CD4-positive, alpha-beta T cell treated with Interleukin-15 for 1 hour (primary cell): ENCODE results near the gene KRT75.

Source experiments
- DNase-seq: peaks from one replicate; pipeline ENCODE4 v3.0.0-alpha.2; 2020

Gene KRT75

DNA sequence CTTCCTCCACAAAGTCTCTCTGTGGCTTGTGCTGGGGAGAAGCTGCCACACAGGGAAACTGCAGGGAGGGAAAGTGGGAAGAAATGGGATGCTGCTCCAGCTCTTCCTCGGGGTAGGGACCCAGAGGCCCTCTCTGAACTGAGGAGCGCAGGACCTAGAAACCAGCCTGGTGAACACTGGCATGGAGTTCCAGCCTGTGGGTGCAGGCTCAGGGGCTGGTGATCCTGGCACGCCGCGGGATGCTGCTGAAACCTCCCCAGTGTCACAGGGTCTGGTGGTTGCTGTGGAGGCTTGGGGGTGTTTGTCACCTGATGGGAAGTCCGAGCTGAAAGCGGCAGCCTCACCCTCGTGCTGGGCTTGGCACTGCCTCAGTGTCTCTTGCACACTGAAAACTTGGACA, 5.2 kb upstream of the KRT75 start:
- DNase-seq: no peak

DNA sequence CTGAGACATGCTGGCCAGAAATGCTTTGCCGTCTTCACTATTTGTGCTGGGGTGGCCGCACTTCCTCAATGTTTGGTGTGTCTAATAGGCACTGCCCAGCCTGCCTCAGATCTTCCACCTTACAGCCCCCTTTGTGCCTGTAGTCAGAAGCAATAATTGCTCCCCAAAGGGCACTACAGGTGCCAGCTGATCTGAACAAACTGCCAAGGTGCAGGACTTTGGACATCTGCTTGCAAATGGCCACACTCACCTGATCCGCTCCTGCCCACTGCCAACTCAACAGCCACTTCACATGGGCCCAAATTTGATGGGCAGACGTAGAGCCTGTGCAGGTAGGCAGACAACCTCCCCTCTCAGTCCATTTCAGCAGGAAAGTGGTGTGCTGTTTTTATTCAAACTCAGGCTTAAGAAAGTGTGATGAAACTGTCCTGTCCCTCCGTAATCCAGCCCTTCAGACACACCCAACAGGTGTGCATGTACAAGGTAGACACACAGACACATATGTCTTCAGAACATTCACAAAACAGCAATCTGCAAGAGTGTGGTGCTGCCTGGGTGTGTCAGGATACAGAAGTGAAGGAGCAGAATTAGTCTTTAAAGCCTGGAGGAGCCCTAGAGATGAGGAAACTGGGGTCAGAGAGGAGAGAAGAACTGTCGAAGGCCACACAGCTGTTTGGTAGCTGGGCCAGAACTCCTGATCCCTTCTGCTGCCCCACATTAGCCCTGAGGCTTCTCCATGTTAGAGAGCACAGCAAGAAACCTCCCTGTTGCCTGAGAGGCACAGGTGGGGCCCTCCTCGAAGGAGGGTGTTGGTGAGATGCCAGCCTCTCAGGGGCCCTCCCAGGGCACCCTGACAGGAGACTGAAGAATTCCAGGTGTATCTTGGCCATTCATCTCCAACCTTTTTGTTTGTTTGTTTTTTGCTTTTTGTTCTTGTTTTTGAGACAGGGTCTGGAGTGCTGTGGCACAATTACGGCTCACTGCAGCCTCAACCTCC, 4.4 kb upstream of the KRT75 start:
- DNase-seq: no peak

DNA sequence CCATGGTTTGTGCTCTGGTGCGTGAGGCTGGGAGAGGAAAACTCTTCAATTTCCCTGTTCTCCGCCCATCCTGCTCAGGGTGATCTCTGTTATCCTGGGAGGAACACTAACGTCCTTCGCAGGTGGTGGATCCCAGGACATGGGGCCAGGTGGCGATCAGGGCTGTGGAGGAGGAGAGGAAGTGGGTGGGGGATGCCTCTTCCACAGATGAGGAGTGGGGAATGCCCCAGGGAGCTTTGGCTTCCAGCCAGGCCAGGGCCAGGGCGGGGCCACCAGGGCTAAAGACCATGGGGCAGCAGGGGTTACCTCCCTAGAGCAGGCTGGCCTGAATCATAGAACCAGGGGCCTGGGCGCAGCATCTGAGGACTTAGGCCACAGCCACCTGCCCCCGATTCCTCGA, 3.3 kb upstream of the KRT75 start:
- DNase-seq: no peak

DNA sequence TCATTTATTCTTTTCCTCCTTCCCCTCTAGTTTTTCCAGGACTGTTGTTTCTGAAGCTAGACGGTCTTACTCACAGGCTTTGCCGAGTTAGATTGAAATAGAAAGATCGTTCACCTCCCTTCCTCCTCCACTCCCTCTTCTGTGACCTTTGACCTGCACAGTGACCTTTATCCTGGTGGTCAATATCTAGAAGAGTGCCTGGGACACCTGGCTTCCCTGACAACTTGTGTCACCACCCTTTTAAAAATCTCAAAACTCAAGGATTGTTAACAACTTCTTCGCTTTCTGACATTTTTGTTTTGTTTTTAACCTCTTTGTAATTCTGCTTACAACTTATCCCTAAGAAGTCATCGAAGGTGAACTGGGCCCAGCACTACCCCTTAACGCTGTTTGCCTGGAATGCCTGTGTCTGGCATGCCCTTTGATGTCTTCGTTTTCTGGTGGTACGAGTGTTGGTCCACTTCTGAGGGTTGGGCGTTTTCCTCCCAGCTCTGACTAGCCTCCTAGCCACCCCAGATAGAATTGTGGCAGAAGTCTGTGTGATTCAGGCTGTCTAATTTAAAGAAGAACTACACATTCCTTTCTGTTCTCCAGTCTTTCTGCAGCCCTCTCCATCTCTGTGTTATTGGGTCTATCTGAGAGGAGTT, 2.8 kb upstream of the KRT75 start:
- no peak for DNase-seq

DNA sequence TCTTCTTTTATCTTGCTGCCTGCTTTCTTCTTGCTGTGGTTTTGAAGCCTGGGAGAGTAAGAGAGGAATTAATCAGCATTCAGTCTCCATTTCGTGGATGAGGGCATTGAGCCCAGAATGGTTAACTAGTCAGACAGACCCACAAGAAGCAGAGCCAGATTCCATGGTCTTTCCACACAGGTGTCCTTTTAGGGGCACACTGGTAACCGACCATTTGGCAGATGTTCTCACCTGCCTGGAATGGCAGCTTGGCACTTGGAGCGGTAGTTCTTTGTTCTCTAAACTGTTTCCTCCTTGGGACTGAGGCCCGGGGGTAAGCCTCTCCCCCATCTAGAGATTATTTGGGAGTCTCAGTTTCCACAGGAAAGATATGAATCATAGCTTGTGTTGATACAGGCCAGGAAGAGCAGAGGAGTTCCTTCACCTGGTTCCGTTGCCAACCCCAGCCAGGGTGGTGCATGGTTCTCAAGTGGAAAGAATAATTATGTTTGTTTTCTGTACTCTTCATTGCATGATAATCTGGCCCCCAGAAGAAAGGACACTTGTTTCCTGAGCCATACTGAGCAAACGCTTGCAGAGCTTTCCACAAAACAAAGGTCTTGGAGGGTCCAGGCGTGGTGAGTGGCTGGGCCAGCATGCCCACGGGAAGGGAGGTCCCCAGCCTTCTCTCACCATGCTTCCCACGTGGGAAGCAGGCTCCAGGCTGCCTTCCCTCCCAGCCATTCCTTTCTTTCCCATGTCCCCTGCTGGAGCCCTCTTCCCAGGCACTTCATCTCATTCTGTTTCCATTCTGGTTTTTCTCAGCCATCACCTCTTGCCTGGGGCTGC, 2.0 kb upstream of the KRT75 start:
- DNase-seq: no peak

DNA sequence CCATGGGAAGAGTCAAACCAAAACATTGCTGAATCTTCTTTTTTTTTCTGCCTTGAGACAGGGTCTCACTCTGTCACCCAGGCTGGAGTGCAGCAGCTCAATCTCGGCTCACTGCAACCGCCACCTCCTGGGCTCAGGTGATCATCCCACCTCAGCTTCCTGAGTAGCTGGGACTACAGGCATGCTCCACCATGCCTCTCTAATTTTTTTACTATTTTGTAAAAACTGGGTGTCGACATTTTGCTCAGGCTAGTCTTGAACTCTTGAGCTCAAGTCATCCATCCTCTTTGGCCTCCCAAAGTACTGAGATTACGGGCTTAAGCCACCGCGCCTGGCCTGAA, 1.5 kb upstream of the KRT75 start:
- no peak for DNase-seq

DNA sequence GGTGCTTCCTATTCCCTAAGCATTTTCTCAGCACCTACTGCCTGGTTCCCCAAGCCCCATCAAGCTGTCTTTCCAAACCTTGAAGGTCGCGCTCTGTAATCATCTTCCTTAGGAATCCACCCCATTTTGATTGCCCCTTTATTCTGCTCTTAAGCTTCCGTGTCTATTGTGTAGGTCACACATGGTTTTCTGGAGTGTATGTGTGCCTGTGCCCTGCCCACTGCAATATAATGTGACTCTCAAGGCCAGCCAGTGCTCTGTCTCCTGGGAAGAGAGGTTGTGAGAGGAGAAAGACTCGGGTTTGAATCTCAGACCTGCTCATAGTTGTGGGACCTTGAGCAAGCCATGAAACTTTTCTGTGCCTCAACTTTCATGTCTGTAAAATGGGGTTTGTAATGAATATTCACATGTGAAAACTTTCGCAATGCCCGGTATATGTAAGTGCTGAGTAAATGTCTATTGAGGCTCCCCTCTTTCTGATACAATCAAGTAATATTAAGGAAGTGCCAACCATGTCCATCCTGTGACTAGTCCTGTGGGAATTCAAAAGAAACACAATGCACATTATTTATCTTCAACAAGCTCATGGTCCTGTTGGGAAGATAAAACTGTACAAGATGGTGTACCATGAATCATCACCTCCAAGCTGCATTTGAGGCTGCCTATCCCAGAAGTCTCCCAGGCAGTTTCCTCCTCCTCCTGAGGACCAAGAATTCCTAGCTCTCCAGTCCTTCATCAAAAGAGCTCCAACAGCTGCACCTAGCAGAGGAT, 774 bp upstream of the KRT75 start:
- no peak for DNase-seq

DNA sequence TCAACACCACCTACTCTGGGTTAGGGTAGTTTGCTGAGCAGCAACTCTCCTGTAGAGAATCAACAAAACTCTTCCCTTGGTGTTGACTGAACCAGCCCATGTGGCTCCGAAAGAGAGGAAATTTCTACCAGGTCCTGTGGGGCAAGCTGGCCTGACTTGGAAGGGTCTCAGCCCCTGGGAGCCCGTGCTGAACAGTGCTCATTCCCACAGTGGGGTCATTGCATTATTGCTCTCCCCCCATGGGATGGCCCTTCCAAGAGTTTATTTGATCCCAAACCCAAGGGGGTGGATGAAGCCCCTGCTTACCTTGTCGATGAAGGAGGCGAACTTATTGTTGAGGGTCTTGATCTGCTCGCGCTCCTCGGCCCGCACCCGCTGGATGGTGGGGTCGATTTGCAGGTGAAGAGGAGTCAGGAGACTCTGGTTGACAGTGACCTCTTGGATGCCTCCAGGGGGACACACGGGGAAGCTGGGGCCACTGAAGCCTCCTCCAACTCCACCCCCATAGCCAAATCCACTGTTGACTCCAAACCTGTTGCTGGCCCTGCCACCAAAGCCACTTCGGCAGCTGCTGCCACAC, 580 bp downstream of the KRT75 start:
- DNase-seq: no peak

DNA sequence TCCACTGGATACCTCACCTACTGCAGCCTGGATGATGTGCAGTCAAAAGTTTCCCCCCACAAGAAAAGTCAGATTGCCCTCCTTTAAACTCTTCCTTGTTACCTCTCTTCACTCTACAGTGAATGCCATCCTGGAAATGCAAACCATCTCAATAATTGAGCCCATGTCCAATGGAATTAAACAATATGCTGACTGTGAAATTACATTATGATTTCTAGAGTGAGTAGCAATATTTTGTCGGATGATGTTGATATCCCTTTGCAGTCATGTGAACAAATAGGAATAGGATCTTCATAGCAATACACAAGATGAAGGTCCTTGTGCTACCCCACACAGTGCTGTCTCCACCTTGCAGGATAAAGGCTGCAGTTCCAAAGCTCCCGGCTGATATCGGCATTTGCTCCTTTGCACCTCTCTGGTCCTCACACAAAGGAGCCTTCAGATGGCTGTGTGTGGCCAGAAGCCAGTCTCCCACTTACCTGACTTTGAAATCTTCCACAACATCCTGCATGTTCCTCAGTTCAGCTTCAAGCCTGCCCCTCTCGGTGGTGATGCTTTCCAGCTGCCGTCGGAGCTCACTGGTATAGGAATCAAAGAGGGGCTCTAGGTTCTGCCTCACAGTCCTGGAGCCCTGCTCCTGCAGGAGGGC, 1.5 kb downstream of the KRT75 start:
- DNase-seq: no peak

DNA sequence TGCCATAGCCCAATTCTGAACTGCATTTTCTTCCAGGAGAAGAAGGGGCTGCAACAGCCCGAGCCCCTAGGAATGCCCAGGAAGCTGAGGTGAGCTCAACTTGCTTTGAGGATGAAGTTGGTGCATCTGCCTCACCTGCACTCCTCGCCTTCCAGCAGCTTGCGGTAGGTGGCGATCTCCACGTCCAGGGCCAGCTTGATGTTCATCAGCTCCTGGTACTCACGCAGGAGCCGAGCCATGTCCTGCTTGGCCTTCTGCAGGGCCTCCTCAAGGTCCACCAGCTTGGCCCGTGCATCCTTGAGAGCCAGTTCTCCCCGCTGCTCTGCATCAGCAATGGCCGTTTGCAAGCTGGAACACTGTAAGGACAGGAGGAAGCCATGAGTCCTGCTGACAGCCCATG, 6.0 kb downstream of the KRT75 start:
- DNase-seq: no peak

DNA sequence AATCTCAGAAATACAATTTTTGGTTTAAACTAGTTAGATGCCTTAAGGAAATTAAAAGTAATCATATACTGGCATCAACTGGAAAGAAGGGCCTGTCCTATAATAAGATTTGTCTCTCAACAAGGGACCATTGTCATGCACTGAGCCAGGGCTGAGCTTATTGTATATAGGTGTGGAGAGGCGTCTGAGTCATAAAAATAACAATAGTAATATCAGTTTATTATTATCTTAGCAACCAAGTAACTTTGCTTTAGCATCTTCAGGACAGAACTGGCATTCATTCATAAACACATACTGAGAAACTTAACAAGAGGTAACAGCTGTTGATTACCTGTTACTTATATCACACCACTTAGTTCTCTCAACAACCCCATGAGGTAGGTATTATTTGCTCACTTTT, 7.1 kb downstream of the KRT75 start:
- DNase-seq: no peak

DNA sequence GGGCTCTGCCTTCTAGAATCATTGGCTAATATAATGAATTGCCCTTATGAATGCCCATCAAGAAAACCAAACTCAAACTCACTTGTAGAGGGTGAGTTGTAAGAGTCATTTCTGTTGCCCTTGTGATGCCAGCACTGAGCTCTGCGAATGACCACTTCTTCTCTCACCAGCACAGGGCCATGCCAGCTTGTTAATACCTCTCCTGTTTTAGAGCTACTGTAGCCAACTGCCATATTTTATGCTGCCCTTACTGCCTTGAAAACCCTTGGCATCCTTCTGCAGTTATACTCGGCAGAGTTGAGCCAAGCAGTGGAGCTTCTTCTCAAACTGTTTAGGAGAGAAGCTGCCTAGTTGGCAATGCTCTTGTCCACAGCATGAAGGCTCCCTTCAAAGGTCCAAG, 8.1 kb downstream of the KRT75 start:
- no peak for DNase-seq

DNA sequence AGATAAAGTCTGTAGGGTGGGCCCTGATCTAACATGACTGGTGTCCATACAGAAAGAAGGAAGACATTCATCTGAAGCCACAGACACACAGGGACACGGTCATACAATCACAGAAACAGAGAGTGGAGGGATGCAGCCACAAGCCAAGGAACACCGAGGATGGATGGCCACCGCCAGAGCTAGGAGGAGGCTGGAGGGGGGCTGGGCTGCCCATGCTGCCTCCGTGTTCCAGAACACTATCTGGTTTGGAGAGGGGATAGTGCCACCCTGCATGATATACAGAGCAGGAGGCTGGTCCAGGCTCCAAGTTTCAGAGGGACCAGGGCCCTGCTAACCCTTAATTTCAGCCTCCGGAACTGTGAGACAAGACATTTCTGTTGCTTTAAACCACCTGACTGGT, 8.7 kb downstream of the KRT75 start:
- no peak for DNase-seq

DNA sequence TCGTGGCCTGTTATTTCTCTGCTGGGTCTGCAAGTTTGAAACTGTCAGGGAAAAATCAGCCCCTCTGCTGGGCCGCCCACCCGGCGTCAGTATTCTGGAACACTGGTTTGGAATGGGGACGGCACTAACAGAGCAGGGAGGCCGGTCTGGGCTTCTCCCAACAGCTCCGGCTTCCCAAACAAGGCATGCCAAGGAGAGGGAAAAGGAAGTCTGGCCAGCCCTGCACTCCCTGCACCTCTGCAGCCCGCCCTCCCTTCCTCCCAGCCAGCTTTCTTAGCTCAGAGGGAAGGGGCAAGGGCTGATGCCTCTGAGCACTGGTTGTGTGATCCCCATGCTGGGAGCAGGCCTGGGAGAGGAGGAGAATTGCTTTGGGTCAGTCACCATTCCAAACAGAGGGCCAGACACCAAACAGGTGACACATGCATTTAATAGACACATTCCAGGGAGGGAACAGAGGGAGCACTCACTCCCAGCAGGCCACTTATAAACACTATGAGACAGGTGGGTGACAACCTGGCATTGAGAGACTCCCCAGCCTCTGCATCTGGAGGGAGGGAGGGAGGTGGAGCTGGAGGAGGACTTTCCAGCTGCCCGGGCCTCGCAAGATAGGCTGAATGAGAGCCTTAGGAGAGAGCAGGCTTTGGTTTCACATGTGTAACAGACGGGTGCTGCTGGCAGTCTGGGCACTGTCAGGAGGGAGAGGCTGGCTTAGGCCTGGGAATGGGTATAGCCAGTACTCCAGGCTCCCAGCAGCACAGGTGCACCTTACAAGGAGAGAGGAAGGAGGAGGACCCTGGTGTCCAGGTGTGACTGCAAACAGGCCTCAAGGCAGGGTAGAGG, 10.3 kb downstream of the KRT75 start:
- DNase-seq: no peak

DNA sequence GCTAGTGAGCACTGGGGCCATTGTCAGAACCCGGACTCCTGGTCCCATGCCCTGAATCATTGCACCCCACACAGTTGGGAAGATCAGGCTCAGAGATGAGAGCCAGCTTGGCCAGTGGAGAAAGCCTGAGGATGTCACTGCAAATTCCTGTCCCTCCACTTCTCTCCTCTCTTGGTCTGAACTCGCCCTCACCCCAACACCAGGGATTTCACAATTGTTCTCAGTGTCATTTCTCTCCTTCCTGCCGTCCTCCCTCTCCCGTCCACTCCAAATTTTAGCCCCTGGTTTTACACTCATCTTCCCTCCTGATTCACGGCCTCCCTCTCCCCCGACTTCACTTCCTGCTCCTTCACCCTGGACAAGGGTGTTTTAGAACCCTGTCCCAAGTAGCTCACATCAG, 11.1 kb downstream of the KRT75 start:
- no peak for DNase-seq

DNA sequence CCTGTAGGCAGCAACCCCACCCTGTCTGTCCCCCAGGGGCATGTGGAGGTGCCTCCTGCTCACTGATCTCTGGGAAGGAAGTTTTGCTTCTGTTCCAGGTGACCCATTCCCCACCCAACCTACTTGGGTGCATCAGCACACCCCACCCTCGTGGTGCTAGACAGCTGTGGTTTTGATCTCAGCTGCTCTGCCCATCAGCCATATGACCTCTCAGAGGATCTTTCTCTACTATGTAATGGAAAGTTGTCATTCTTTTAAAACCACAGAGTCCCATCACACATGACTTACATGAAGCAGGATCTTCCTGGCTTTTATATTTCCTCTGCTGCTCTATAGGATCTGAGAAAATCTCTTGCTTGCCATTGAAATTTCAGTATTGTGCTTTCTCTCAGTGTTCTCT, 14.5 kb downstream of the KRT75 start:
- DNase-seq: no peak

DNA sequence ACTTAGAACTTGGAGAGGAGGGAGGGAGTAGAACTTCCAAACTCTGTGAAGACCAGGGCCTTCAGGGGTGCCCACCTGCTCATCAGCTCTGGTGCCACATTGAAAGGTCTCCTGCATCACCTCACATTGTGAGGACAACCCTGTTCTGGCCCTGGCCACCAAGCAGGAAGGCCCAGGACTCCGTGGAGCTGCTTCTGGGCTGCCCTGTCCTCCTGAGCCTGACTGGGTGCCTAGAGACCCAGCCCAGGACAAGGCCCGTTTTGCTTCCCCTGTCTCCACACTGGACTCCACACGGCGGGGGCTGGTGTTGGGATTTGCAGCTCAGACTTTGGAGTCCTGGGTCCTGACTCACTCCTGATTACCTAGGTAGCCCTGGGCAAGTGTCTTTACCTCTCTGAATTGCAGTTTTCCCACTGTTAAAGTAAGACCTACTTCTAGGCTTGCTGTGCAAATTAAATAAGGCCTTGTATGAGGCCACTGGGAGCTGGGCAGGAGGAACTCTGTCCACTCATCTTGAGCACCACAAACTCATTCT, 15.5 kb downstream of the KRT75 start:
- no peak for DNase-seq

DNA sequence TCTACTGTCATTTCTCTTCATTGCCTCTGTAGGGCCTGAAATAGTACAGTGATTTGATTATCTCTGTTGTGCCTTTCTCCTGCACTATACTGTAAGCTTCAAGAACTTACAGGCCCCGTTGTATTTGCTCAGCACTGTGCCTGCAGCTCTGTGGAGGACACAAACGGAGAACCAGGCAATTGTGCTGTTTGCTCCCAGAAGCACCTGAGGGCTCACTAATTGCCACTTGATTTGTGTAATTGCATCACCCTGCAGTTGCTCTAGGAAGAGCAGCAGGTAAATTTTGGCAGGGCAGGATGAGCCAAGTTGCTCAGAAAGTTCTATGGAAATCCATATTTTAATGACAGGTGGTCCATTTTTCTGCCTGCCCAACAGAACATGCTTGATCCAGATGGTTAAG, 16.4 kb downstream of the KRT75 start:
- no peak for DNase-seq

DNA sequence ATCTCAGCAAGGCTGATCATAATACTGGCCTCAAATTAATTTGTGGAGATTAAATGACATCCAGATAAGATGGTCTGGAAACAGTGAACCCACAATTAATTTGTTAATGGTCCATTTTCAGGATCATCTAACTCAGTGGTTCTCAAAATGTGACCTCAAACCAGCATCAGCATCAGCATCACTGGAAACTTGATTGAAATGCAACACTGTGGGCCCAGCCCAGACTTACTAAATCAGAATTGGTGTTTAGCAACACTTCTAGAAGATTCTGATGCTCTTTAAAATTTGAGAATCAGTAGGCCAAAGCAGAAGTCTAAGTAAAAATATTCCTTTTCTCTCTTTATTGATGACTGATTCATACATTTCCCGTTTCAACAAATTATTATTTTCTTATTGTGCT, 17.4 kb downstream of the KRT75 start:
- no peak for DNase-seq

DNA sequence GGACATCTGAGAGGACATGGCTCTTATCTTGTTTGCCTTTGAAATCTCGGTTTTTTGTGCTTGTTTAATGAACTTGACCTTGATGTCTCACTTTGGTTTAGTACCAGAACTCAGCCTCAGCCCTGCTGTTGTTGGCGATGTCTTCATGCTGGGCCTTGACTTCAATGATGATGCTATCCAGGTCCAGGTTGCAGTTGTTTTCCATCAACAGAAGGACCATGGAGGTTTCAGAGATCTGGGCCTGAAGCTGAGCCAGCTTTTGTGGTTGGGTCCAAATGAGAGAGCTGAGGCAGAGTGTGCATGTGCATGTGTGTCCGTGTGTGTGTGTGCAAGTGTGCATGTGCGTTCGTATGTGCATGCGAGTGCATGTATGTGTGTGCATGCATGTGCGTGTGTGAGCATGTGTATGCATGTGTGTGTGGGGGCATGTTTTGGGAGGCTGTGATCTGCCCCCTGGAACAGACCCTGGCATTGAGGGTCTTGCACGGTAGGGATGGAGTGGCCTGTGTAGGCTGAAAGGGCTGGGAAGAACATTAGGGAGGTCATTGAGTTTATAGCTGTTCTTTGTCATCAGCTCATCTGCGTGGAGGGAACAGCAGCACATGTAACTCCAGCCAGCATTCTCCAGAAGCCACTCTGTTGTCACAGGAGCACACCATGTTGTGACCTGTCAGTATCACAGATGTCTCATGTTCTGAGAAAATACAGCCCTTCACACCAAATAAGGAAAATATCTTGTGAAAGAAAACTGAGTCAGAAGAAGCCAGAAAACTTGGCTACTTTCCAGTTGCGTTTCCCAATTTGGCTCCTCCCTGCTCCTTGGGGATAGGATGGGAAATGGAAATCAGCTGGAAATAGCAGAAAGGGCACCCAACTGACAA, 18.1 kb downstream of the KRT75 start:
- DNase-seq: no peak
